Activated CD4-positive, alpha-beta T cell treated with anti-CD3 and anti-CD28 coated beads, Interleukin-2, Interleukin-6, amounts not matched to agents 100 ng/mL and 50 ng/mL, durations not matched to agents 16 hours and 8 hours (primary cell): ENCODE data around the gene DHRSX.

Source experiments
- DNase-seq: peaks from one replicate; pipeline ENCODE4 v3.0.0-alpha.2; 2020

Gene DHRSX

DNA sequence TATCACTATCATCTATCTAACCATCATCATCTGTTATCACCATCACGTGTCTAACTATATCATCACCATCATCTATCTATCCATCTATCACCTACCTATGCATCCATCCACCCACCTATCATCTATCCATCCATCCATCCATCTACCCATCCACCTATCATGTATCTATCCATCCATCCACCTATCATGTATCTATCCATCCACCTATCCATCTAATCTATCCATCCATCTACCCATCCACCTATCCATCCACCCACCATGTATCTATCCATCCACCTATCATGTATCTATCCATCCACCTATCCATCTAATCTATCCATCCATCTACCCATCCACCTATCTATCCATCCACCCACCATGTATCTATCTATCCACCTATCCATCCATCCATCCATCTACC is 316.7 kb downstream of the DHRSX start:
- DNase-seq: no peak

- DNase-seq: no peak
Observed at GRCh38 chrX:2183193-2183725, 317.5 kb downstream of the DHRSX start.

- DNase-seq: no peak
Observed at GRCh38 chrX:2177541-2177940, 323.2 kb downstream of the DHRSX start.

- DNase-seq: no peak
Observed at GRCh38 chrX:2176733-2177132, 324.0 kb downstream of the DHRSX start.

- DNase-seq: no peak
Observed at GRCh38 chrX:2176274-2176673, 324.5 kb downstream of the DHRSX start.

DNA sequence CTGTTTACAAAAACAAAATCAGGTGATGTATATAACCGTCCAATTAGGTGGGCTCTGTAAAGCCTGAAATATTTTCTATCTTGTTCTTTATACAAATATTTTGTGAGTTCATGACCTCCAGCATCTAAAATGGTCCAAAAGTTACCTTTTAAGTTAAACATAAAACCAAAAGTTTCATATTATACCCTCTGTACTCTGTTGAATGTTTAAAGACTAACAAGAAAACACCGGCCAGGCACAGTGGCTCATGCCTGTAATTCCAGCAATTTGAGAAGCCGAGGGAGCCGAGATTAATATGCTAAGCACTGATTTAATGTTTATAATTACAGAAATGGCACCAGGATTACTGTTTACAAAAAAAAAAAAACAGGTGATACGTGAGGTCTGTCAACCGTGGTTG is 328.4 kb downstream of the DHRSX start:
- DNase-seq: no peak
